ENCODE measurements around the gene MGAT5.

Gene MGAT5

GRCh38 chr2:134367213-134367612 is 113.3 kb downstream of the MGAT5 start:
- no peak for DNase-seq (ENCODE audit: low spot score)

GRCh38 chr2:134368009-134368817 is 114.3 kb downstream of the MGAT5 start:
- DNase-seq (ENCODE audit: low spot score): no peak

GRCh38 chr2:134369220-134369902 is 115.5 kb downstream of the MGAT5 start:
- no peak for DNase-seq (ENCODE audit: low spot score)

DNA sequence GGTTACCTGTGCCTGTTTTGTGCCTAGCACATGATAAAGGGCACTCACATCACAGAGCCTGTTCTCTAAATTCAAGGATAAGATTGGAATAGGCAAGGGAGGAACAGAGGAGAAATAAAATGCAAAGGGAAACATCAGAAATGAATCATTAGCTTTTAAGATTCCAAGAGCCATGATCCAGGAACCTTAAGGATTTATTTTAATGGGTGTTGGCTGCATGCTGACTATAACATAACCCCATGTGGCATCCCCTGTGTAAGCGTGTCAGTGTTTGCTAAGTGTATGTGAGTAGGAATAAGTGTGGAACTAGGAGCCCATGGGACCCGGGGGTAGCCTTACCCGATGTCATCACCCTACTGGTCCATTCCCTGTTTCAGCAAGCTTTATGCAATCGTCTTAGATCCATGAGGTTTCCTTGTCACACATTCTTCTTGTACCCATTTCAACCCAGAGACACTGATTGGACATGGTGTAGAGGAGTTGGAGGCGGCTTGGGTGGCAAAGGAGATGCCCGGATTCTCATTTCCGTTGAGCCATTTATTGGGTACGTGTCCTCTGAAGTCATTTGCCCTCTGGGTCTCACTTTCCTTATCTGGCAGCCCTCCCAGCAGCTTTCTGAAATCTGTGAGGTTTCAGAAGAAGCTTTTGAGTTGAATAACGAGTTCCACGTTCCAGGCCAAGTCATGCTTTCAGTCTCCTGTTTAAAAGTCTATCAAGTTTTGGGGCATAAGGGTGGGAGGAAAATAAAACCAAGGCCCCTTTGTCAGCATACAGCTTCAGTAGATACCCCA is 117.0 kb downstream of the MGAT5 start:
- DNase-seq (ENCODE audit: low spot score): no peak

GRCh38 chr2:134372141-134372540 is 118.3 kb downstream of the MGAT5 start:
- no peak for DNase-seq (ENCODE audit: low spot score)

GRCh38 chr2:134372611-134373131 is 118.8 kb downstream of the MGAT5 start:
- DNase-seq (ENCODE audit: low spot score): no peak

DNA sequence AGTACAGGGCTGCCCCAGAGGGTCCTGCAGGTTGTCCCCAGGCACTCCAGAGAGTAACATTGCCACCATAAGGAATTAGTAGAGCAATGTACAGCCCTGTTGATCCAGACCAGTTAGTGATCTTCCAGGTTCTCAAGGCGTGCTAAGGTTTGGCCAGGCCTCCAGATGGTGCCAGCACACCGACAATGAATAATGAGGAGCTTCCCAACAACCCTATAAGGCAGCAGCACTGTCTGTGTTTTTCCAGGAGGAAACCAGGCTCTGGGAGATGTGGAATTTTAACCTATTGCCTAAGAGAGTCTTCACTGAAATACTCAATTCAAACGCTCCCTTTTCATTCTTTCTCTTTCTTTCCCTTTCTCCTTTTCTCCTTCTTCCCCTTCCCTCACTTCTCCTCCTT is 122.1 kb downstream of the MGAT5 start:
- no peak for DNase-seq (ENCODE audit: low spot score)

GRCh38 chr2:134377730-134378129 is 123.9 kb downstream of the MGAT5 start:
- no peak for DNase-seq (ENCODE audit: low spot score)

- DNase-seq (ENCODE audit: low spot score): no peak
These were observed 125.4 kb downstream of the MGAT5 start for GRCh38 chr2:134379293-134379692.

DNA sequence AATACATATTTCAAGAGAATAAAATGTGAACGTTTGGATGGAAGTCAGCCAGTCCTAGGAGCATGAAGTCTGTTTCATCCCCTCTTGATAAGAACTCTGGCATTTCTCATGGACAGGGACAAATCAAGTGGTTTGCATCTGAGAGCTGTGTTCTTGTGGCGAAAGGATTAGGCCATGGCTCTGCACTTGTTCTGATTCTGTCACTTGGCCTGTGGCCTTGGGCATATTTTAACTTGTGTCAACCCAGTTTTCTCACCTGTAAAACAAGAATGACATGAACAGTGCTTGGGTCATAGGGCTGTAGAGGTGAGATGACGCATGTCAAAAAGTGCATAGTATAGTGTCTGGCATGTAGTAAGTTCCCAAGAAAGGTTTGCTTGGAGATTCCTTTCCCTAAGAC is 125.8 kb downstream of the MGAT5 start:
- no peak for DNase-seq (ENCODE audit: low spot score)

- no peak for DNase-seq (ENCODE audit: low spot score)
These were observed 127.3 kb downstream of the MGAT5 start for GRCh38 chr2:134381141-134381540.

DNA sequence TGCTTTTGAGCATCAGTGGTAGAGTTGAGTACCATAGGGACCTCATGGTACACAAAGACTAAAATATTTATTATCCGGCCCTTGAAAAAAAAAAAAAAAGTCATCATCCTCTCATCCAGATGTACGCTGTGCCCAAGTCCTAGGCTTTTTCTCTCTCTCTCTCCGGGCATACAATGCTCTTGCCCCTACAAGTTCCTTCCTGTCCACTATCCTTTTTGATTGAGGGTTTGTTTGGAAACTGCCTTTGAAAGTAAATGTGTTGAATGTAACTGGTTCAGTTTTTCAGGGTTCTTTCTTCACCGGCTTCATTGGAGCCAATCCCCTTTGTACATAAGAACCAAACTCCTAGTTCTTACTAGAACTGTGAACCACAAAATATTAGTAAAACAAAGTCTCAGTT is 130.3 kb downstream of the MGAT5 start:
- DNase-seq (ENCODE audit: low spot score): no peak

DNA sequence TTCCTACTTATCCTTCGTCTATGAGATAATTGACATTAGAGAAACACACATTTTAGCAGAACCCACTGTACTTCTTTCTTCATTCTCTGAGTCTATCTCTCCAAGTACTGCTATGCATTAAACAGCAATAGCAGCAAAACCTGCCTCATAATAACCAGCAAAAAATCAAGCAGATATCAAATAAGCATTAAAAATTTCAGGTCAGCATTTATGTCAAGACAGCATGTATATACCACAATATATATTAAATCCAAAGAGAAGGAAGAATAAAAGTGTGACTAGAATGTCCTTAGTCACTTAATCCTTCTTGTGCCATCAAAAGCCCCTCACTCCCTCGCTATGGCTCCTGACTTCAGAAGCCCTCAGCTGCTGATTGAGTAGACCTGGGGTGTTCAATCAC is 131.3 kb downstream of the MGAT5 start:
- DNase-seq (ENCODE audit: low spot score): no peak

GRCh38 chr2:134386310-134386709 is 132.4 kb downstream of the MGAT5 start:
- no peak for DNase-seq (ENCODE audit: low spot score)

- no peak for DNase-seq (ENCODE audit: low spot score)
These were observed 135.5 kb downstream of the MGAT5 start for GRCh38 chr2:134389381-134389780.

DNA sequence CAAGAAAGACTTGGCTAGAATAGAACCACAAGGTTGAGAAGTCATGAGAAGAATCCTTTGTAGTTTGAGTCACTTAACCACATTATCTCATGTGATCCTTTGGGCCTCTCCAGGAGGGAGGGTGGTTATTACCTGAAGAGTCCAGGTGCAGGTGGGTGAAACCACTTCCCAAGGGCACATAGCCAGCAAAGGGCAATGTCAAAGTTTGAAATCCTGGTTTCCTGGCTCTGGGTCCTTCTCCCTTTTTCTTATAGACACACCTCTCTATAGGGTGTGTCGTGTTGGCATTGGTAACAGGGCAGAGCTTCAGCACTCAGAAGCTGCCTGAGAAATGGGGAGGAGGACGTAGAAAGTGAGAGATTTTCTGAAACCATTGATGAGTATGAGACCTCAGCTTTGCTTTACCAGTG is 137.9 kb downstream of the MGAT5 start:
- DNase-seq (ENCODE audit: low spot score): peak; percentile 13

DNA sequence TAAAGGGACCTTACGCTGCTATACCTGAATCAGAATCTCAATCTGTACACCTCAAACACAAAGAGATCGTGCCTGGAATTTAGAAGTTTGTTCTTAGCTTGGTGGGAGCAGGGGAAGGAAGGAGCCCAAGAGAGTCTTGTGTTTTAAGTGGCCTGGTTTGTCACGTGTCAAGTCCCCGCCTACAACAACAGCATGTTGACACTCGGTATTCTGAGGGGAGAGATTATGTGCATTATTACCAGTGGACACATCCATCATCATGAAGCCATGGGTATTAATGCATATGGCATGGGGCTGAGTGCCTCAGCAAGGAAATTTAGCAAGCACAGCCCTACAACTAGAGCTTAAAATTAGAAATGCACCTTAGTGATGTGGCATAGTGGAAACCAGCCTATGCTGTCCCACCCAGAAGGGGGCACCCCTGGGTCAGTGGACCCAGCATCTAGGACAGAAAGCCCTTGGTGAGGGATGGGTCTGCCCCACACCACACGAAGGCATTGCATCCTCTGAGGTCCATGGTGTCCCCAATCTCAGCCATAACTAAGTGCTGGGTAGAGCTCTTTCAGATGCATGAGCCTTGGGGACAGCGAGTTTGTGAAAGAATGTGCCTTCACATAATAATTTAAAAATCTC is 138.7 kb downstream of the MGAT5 start:
- no peak for DNase-seq (ENCODE audit: low spot score)

DNA sequence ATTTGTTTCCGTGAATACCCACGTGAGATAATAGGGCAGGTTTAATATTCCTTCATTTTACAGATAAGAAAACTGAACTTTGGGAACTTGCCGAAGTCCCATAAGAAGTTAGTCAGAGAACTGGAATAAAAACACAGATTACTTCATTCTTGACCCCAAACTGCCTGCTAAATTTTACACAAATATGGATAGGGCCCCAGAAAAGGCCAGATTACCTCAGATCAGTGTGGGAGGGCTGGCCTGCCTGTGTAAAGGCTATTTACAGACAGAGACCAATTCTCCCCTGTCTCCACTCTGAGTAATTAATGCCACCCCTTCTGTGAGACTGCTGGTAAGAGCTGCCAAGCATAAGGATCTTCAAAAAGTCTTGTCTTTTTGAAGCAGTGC is 139.2 kb downstream of the MGAT5 start:
- no peak for DNase-seq (ENCODE audit: low spot score)

DNA sequence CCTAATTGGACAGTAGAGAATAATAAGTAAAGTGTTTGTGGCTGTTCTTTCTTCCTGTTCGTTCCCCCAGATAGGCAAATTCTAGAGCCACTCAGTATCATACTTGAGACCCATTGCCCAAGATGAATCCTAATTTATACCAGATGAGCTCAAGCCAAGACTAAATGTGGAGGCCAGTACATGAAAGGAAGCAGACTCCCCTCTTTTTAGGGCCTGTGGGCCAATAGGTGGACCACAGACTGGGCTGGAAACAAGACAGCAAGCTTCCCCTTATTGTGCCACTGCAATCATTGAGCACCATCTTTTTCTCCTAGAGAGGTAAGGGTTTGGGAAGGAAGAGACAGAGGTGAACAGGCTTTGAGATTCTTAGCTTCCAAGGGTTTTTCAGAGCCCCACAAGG is 141.9 kb downstream of the MGAT5 start:
- DNase-seq (ENCODE audit: low spot score): no peak

DNA sequence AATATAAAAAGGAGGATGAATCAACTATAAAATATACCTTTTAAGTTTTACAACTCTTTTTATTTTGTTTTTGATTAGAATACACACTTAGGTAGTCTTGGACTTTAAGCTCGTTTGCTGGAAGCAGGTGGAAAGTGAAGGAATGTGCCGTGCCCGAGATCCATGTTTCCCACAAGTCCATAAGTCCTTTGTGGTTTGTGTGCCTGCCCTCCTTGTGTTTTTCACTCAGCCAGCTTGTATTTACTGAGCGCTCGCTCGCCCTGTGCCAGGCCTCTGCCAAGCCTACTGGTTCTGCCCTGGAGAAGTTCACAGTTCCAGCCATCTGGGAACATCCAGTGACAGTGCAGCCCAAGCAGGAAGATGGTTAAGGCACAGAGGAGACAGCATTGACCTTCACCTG is 142.6 kb downstream of the MGAT5 start:
- DNase-seq (ENCODE audit: low spot score): no peak

GRCh38 chr2:134397146-134397896 is 143.4 kb downstream of the MGAT5 start:
- no peak for DNase-seq (ENCODE audit: low spot score)
